Transverse colon (tissue), 4 donors: ENCODE measurements around the gene FAM25C. TPM values are rescaled to one million over a fixed set of nuclear protein-coding genes. Genes with fewer than 3 reads are reported as not detected.
"Not testable (repeated sequence)": the region's sequence is repeated elsewhere in the genome, so short reads cannot be mapped to it uniquely, and the experiment has no call there.

Source experiments
- DNase-seq: peaks from one replicate; pipeline ENCODE4 v3.0.0-alpha.2; 2019
- H3K27ac ChIP-seq, 4 donors: fragments of 200-600 bp; sonication (generic); 2 replicates each; pipeline ENCODE4 v1.5.1; 2016 to 2018; ENCODE audit warnings: inconsistent platforms in 4 of 4
- H3K27me3 ChIP-seq: fragments of 200-600 bp; sonication (generic); 2 replicates; pipeline ENCODE4 v1.5.1; 2017; ENCODE audit warnings: inconsistent platforms
- H3K36me3 ChIP-seq, 4 donors: fragments of 200-600 bp; sonication (generic); 2 replicates each; pipeline ENCODE4 v1.5.1; 2017 to 2019; ENCODE audit warnings: inconsistent platforms in 4 of 4
- H3K4me1 ChIP-seq, 4 donors: fragments of 200-600 bp; sonication (generic); 2 replicates each; pipeline ENCODE4 v1.5.1; 2017 to 2020; ENCODE audit warnings: inconsistent platforms in 4 of 4
- H3K4me3 ChIP-seq, 4 donors: fragments of 200-600 bp; sonication (generic); 1 replicate in 1 of 4; 2 replicates in 3 of 4; pipeline versions ENCODE4 v1.5.1 to v1.6.1; 2017 to 2019; ENCODE audit warnings: inconsistent platforms in 4 of 4
- H3K9me3 ChIP-seq, 2 donors: fragments of 200-600 bp; sonication (generic); 2 replicates each; pipeline ENCODE4 v1.5.1; 2017 to 2019; ENCODE audit warnings: inconsistent platforms in 2 of 2
- WGBS, 2 donors: methylation state at CpG; one replicate each; pipeline ENCODE4 v1.1.5; 2018; ENCODE audit warnings: low coverage in 1 of 2; 5-methylcytosine and 5-hydroxymethylcytosine counted together
- in situ Hi-C, 4 donors: fragments of 200-750 bp; cut with MboI; loops; one replicate each; pipeline versions ENCODE4 v1.15.0 to v1.15.1; 2017; ENCODE audit warnings: low sequenced_read_pairs in 3 of 4, low pct_ligation_motif_present in 1 of 4, low pct_unique_long_range_greater_than_20kb in 1 of 4
- intact Hi-C: fragments of 100-400 bp; cut with DNase I; formaldehyde crosslinking; loops from one replicate; pipeline ENCODE4 v1.15.1; 2023; ENCODE audit warnings: low total_unique reads
- small RNA-seq, 4 donors: library from RNA; depleted of rRNA; stranded (forward); fragments of <200 nt; gene quantifications; one replicate each; pipeline ENCODE3, GENCODE V24; 2016
- total RNA-seq, 4 donors: library from RNA; depleted of rRNA; stranded (reverse); fragments of >200 nt; gene quantifications; one replicate each; pipeline ENCODE4 v1.1.0, GENCODE V29; 2016

FAM25C gene
- total RNA-seq, 4 donors from 2014 or later, result not detected

- H3K9me3 ChIP-seq, H3K4me1 ChIP-seq, in situ Hi-C loops, DNase-seq, intact Hi-C loops, H3K36me3 ChIP-seq, H3K4me3 ChIP-seq, H3K27me3 ChIP-seq, H3K27ac ChIP-seq: not testable (repeated sequence)
- 60% methylated on average over 1 of the region's 5 CpGs; no CpG with 5 or more reads in 1 of the 2 donors for WGBS, 2 donors
These were observed 39.9 kb downstream of the FAM25C start for GRCh38 chr10:47959677-47960076.

- H3K36me3 ChIP-seq, H3K27me3 ChIP-seq, in situ Hi-C loops, DNase-seq, H3K27ac ChIP-seq, intact Hi-C loops, H3K4me3 ChIP-seq, H3K9me3 ChIP-seq, H3K4me1 ChIP-seq: not testable (repeated sequence)
- 87 to 92% methylated on average over 2 to 8 of the region's 8 CpGs for WGBS, 2 donors
These were observed 42.4 kb downstream of the FAM25C start for GRCh38 chr10:47957158-47957557.

GRCh38 chr10:47947424-47947823 lies 52.2 kb downstream of the FAM25C start:
- H3K27me3 ChIP-seq, H3K9me3 ChIP-seq, H3K4me1 ChIP-seq, in situ Hi-C loops, H3K4me3 ChIP-seq, intact Hi-C loops, DNase-seq, H3K27ac ChIP-seq, H3K36me3 ChIP-seq: not testable (repeated sequence)
- WGBS, 2 donors, result 72% methylated on average over 1 of the region's 1 CpG; no CpG with 5 or more reads in 1 of the 2 donors

Small RNAs within 50 kb of the gene (small RNA-seq; reads per million reads assigned to genes)
- gene RNA5SP315, result 0 reads per million in 4 donors

Other genes with a start within 250 kb of the FAM25C start
- under 1 TPM in 3 of 4 donors, not detected in 1; 0.41 to 0.80 (median 0.64) TPM for gene SYT15B, start 236.2 kb downstream of the FAM25C start, total RNA-seq
- 10 to 100 TPM in 1 of 4 donors, 1 to 10 TPM in 3; 1.6 to 26.9 (median 8.9) TPM for gene NPY4R2, start 81.1 kb downstream of the FAM25C start, total RNA-seq